ENCODE results near the gene ZP2.

ZP2 gene

GRCh38 chr16:21167929-21168602, 43.3 kb downstream of the ZP2 start (continued):
- TF ChIP-seq, protein P1, sequence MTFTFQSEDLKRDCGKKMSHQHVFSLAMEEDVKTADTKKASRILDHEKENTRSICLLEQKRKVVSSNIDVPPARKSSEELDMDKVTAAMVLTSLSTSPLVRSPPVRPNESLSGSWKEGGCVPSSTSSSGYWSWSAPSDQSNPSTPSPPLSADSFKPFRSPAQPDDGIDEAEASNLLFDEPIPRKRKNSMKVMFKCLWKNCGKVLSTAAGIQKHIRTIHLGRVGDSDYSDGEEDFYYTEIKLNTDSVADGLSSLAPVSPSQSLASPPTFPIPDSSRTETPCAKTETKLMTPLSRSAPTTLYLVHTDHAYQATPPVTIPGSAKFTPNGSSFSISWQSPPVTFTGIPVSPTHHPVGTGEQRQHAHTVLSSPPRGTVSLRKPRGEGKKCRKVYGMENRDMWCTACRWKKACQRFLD (tag by site-specific recombination; IDR thresholded peaks at IDR 0.05) = no peak
- TF ChIP-seq, protein P2, sequence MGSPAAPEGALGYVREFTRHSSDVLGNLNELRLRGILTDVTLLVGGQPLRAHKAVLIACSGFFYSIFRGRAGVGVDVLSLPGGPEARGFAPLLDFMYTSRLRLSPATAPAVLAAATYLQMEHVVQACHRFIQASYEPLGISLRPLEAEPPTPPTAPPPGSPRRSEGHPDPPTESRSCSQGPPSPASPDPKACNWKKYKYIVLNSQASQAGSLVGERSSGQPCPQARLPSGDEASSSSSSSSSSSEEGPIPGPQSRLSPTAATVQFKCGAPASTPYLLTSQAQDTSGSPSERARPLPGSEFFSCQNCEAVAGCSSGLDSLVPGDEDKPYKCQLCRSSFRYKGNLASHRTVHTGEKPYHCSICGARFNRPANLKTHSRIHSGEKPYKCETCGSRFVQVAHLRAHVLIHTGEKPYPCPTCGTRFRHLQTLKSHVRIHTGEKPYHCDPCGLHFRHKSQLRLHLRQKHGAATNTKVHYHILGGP (tag by site-specific recombination; IDR thresholded peaks at IDR 0.05) = no peak
- no peak for TF ChIP-seq ZNF596 (tag by site-specific recombination; IDR thresholded peaks at IDR 0.05)
- TF ChIP-seq YY1 (tag by site-specific recombination; IDR thresholded peaks at IDR 0.05) = no peak
- no peak for TF ChIP-seq ZNF473 (tag by site-specific recombination; IDR thresholded peaks at IDR 0.05)
- TF ChIP-seq ZNF48 (tag by site-specific recombination; IDR thresholded peaks at IDR 0.05) = no peak
- no peak for TF ChIP-seq ZNF585B (tag by site-specific recombination; IDR thresholded peaks at IDR 0.05)
- no peak for TF ChIP-seq ZSCAN18 (tag by site-specific recombination; IDR thresholded peaks at IDR 0.05)
- TF ChIP-seq CTCF (tag by site-specific recombination; IDR thresholded peaks at IDR 0.05) = no peak
- no peak for TF ChIP-seq OVOL3 (tag by site-specific recombination; IDR thresholded peaks at IDR 0.05)

GRCh38 chr16:21167360-21167759, 44.0 kb downstream of the ZP2 start:
- ChIA-PET CTCF (interaction anchor here (0.7 kb wide), 1 partner anchor 348 kb away, joined by 4 read pairs; no protein-coding TSS in a partner anchor), POLR2A (interaction anchor here (1.1 kb wide), 1 partner anchor 21 kb away, joined by 3 read pairs; no protein-coding TSS in a partner anchor)
- Histone ChIP-seq H3K4me1 (ENCODE audit: control insufficient read depth, insufficient read depth, low read length) (no peaks in the 10 kb centered on the region), H3K4me3 (ENCODE audit: low read depth, low read length) (no peak overlapping the region), H3K27ac (ENCODE audit: extremely low read depth, low read depth, low read length) (no peak overlapping the region), H3K9me3 (ENCODE audit: control insufficient read depth, insufficient read depth, low read depth, low read length) (no peaks in the 10 kb centered on the region), H3K36me3 (ENCODE audit: control insufficient read depth in 2 of 2, insufficient read depth in 1 of 2, low read length in 2 of 2) (peaks cover 4 to 37% of the 10 kb centered on the region in 2 experiments; a peak in 2 of 3 replicates)
- TF ChIP-seq ZNF138 (tag by site-specific recombination; IDR thresholded peaks at IDR 0.05; ENCODE audit: borderline replicate concordance) (no peak), ZNF549 (tag by site-specific recombination; IDR thresholded peaks at IDR 0.05) (no peak), SALL2 (tag by site-specific recombination; IDR thresholded peaks at IDR 0.05; ENCODE audit: borderline replicate concordance) (no peak), SETDB1 (IDR thresholded peaks at IDR 0.05; ENCODE audit: insufficient read length, low read length) (no peak), EGR2 (tag by site-specific recombination; IDR thresholded peaks at IDR 0.05; ENCODE audit: low read depth) (no peak), ATF2 (tag by site-specific recombination; IDR thresholded peaks at IDR 0.05; ENCODE audit: low read depth) (no peak), ZNF311 (tag by site-specific recombination; IDR thresholded peaks at IDR 0.05; ENCODE audit: borderline replicate concordance) (no peak), KLF16 (tag by site-specific recombination; IDR thresholded peaks at IDR 0.05) (no peak), ZNF2 (tag by site-specific recombination; IDR thresholded peaks at IDR 0.05) (no peak), ZNF660 (tag by site-specific recombination; IDR thresholded peaks at IDR 0.05) (no peak), ZSCAN16 (tag by site-specific recombination; IDR thresholded peaks at IDR 0.05) (no peak)
- TF ChIP-seq, protein P3, sequence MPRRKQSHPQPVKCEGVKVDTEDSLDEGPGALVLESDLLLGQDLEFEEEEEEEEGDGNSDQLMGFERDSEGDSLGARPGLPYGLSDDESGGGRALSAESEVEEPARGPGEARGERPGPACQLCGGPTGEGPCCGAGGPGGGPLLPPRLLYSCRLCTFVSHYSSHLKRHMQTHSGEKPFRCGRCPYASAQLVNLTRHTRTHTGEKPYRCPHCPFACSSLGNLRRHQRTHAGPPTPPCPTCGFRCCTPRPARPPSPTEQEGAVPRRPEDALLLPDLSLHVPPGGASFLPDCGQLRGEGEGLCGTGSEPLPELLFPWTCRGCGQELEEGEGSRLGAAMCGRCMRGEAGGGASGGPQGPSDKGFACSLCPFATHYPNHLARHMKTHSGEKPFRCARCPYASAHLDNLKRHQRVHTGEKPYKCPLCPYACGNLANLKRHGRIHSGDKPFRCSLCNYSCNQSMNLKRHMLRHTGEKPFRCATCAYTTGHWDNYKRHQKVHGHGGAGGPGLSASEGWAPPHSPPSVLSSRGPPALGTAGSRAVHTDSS (tag by site-specific recombination; IDR thresholded peaks at IDR 0.05) = no peak
- TF ChIP-seq, protein P4, sequence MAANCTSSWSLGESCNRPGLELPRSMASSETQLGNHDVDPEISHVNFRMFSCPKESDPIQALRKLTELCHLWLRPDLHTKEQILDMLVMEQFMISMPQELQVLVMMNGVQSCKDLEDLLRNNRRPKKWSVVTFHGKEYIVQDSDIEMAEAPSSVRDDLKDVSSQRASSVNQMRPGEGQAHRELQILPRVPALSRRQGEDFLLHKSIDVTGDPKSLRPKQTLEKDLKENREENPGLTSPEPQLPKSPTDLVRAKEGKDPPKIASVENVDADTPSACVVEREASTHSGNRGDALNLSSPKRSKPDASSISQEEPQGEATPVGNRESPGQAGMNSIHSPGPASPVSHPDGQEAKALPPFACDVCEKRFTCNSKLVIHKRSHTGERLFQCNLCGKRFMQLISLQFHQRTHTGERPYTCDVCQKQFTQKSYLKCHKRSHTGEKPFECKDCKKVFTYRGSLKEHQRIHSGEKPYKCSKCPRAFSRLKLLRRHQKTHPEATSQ (tag by site-specific recombination; IDR thresholded peaks at IDR 0.05) = no peak

Data from HEK293 (cell line).